ENCODE measurements around the gene GNB3.
A peak's percentile ranks its signal among the peaks of the same experiment; 100 is the strongest.

Gene GNB3

GRCh38 chr12:6836851-6837250, 3.9 kb upstream of the GNB3 start:
- no peak for DNase-seq (ENCODE audit: low read depth in 2 of 2, low spot score in 1 of 2)

GRCh38 chr12:6837370-6838060, 3.2 kb upstream of the GNB3 start:
- DNase-seq (ENCODE audit: low read depth in 2 of 2, low spot score in 1 of 2), result no peak

GRCh38 chr12:6838854-6839253, 1.9 kb upstream of the GNB3 start:
- DNase-seq (ENCODE audit: low read depth in 2 of 2, low spot score in 1 of 2), result no peak

DNA sequence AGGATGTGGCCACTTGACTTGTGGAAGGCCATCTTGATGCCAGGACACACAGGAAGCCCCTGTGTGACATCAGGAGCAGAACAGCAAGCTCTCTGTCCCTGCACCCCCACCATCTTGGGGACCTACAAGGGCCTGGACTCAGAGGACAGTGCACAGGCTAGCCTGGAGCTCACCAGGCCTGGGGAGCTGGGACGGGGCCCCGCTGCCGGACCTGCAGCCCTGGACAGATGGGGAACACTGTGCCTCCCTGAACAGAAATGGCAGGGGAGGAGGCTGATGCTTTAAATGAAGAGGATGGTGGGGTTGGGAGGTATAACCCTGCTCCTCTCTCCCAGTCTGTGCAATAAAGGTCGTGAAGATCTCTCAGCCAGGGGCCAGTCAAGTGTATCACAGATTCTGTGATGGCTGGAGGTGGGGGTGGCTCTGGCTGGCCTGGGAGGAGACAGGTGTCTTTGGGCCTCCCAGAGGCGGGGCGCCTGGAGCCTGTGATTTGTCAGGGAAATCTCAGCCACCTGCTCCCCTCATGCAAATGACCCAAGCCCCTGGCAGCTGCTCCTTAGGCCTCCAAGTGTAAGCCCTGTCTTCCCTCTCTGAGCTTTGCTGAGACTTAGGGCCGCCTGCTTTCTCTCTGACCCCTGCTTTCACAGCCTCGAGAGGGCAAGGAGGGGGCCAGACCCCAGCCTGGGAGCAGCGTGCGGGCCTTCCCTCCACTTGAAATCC, 1.1 kb upstream of the GNB3 start:
- no peak for DNase-seq (ENCODE audit: low read depth in 2 of 2, low spot score in 1 of 2)

DNA sequence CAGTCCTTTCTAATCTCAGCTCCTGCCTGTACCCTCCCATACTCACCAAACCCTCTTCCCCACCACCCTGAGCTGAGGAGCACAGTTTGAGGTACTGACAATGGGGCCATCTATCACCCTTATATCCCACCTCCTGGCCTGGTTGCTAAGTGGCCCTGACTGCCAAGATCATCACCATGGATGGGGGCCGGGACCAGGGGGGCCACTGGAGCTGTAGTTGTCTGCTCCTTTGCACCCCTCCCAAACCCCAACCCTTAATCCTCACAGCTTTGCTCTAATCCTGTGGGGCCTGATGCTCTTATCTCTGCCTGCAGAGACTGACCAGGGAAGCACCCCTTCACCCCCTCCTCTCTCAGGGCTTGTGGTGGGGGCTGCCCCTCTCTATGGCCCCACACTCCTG, 395 bp upstream of the GNB3 start:
- no peak for DNase-seq (ENCODE audit: low read depth in 2 of 2, low spot score in 1 of 2)

- no peak for DNase-seq (ENCODE audit: low read depth in 2 of 2, low spot score in 1 of 2)
Observed at GRCh38 chr12:6842075-6842474, 1.4 kb downstream of the GNB3 start.

DNA sequence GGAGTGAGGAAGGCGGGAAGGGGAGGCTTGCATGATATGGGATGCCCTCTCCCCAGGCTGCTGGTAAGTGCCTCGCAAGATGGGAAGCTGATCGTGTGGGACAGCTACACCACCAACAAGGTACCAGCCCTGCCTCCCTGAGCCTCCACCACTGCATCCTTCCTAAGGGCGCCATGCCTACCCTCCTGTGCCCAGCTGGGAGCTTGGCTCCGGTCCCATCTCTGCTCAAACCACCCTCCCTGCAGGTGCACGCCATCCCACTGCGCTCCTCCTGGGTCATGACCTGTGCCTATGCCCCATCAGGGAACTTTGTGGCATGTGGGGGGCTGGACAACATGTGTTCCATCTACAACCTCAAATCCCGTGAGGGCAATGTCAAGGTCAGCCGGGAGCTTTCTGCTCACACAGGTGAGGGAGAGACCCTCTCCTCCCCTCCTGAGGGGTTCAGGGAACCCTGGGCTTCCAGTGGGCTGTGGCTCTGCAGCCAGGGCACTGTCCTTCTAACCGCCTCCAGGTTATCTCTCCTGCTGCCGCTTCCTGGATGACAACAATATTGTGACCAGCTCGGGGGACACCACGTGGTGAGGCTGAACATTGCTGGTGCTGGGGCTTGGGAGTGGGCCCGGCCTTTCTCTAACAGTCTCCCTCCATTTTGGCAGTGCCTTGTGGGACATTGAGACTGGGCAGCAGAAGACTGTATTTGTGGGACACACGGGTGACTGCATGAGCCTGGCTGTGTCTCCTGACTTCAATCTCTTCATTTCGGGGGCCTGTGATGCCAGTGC, 2.6 kb downstream of the GNB3 start:
- DNase-seq (ENCODE audit: low read depth in 2 of 2, low spot score in 1 of 2), result no peak

DNA sequence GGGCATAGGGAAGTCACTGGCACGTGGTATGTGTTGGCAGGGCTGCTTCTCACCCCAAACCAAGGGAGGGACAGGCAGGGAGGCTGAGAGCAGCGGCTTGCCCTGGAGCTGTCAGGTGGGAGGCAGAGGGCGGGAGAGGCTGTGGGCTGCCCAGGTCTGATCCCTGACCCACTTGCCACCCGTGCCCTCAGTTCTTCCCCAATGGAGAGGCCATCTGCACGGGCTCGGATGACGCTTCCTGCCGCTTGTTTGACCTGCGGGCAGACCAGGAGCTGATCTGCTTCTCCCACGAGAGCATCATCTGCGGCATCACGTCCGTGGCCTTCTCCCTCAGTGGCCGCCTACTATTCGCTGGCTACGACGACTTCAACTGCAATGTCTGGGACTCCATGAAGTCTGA, 4.7 kb downstream of the GNB3 start:
- no peak for DNase-seq (ENCODE audit: low read depth in 2 of 2, low spot score in 1 of 2)

GRCh38 chr12:6846316-6846869, 5.7 kb downstream of the GNB3 start:
- DNase-seq (ENCODE audit: low read depth in 2 of 2, low spot score in 1 of 2), result no peak

GRCh38 chr12:6847676-6848075, 7.0 kb downstream of the GNB3 start:
- no peak for DNase-seq (ENCODE audit: low read depth in 2 of 2, low spot score in 1 of 2)

- no peak for DNase-seq (ENCODE audit: low read depth in 2 of 2, low spot score in 1 of 2)
Observed at GRCh38 chr12:6849427-6849826, 8.7 kb downstream of the GNB3 start.

DNA sequence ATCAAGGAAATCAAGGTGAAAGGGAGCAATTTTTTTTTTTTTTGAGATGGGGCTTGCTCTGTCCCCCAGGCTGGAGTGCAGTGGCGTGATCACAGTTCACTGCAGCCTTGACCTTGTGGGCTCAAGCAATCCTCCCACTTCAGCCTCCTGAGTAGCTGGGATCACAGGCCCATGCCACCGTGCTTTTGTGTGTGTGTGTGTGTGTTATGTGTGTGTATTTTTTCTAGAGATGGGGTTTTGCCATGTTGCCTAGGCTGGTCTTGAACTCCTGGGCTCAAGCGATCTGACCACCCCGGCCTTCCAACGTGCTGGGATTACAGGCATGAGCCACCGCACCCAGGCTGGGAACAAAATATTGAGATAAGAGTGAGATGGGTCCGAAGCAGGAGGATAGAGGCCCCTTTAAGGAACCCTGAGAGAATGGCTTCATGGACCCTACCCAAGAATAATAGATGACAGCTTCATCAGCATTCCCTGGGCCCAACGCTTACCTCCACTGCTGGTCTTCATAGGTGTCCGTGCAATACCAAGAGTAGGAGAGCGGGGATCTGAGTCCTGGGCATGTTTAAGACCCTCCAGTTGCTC, 9.3 kb downstream of the GNB3 start:
- DNase-seq (ENCODE audit: low read depth in 2 of 2, low spot score in 1 of 2), result no peak

DNA sequence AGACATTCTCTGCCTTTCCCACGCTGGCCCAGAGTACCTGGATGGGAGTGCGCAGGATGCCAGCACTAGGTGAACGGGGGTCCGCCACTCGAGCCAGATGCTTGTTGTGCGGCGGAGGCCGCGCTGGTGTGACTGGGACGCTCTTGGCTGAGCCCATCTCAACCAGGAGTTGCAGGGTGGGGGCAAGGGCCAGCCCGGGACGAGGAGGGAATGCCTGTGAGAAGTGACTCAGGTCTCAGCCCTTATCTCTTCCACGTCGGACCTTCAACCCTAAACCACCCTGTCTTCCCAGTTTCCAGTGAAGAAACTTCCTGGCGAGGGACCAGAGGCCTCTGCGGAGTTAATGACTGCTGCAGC, 10.0 kb downstream of the GNB3 start:
- no peak for DNase-seq (ENCODE audit: low read depth in 2 of 2, low spot score in 1 of 2)

DNA sequence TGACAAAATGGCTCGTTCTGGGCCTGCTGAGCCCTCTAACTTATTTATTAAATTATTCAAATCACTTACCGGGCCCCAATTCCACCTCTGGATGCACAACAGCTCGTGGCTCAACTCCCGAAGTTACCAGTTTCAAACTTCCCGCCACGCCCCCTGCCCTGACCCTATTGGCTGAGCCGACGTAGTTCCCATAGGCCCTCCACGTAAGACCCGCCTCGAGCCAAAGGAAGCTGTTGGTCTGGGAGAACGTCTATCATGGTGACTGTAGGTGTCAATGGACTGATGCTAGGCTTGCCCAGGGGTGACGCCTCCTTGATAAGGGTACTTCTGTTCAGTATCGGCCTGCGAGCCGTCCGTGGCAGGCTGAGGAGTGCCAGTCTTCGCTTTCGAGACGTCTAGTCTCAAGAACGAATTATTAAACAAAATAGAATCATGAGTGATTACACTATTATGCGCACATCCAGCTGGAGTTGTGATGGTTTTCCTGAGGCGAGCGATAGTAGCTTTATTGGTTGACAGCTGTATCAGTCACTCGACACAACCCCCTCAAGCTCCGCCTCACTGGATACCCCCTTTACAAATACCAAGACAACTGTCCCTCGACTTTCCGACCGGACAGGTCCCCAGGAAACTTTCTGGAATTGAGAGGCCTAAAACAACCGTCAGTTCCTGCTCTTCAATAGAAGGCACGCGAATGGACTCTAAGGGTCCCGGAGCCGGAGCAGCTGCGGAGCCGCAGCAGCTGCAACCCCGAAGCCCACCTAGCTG, 10.6 kb downstream of the GNB3 start, which contains the start of gene CDCA3:
Gene CDCA3 (minus strand): TSS at position 134 of the 768 bp plus-strand sequence. CDS start 334 bp downstream, outside the sequence.
- peak; percentile 83 to 87 for DNase-seq (ENCODE audit: low read depth in 2 of 2, low spot score in 1 of 2)

GRCh38 chr12:6851921-6852650, 11.4 kb downstream of the GNB3 start, which contains the start of gene USP5:
Gene USP5, plus strand, starts transcription at chr12:6852150. Its CDS starts 30 bp downstream, at chr12:6852180.
- peak; percentile 92 to 98 for DNase-seq (ENCODE audit: low read depth in 2 of 2, low spot score in 1 of 2)

- DNase-seq (ENCODE audit: low read depth in 2 of 2, low spot score in 1 of 2), result no peak
Observed at GRCh38 chr12:6852651-6853354, 12.1 kb downstream of the GNB3 start.

DNA sequence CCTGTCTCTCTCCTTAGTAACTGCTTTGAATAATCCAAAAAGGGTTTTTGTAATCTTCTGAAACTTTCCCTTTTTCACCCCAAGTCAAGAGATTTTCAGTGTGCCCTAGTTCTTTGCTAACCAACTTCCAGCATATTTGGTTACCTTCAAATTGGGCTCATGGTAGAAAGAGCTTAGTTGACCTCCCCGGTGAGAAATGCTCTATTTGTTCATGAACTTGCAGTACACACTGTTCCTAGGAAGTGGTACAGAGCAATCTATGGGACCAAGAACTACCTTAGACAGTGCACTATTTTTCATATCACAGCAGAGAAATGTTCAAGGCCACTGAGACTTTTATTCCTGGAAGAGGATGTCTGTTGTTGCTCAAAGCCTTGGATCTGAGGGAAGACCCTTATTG, 12.9 kb downstream of the GNB3 start:
- no peak for DNase-seq (ENCODE audit: low read depth in 2 of 2, low spot score in 1 of 2)

DNA sequence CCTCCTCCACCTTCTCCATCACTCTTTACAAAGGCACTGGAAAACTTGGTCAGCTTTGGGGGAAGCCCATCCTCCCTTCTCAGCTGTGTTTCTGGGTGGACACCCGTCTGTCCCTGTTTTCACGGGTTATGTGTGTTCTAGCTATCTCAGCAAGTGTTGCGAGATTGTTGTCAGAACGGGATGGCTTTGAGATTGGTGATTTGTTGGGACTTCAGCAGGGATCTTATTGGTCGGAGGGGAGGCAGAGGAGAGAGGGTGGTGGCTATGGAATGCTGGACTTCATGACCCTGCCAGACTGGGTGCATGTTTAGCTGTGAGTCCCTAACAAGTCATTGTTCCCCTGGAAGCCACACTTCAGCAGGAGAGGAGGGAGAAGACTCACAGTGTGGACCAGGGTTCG, 13.3 kb downstream of the GNB3 start:
- DNase-seq (ENCODE audit: low read depth in 2 of 2, low spot score in 1 of 2), result no peak

- no peak for DNase-seq (ENCODE audit: low read depth in 2 of 2, low spot score in 1 of 2)
Observed at GRCh38 chr12:6855322-6855721, 14.6 kb downstream of the GNB3 start.

Measured in stimulated activated CD8-positive, alpha-beta memory T cell treated with anti-CD3 and anti-CD28 coated beads, Interleukin-4, amount 100 ng/mL, for 4 hours (primary cell).